GM20431 (cell line): ENCODE data around the gene GABBR1.

Source experiments
- in situ Hi-C: fragments of 300-500 bp; cut with MseI, MboI; formaldehyde crosslinking; loops from one replicate; pipeline ENCODE4 v1.15.0; 2020; ENCODE audit warnings: low sequenced_read_pairs; ENCODE audit not compliant: unreplicated experiment

Gene GABBR1

GRCh38 chr6:29584821-29585220, 48.2 kb downstream of the GABBR1 start, which contains the start of gene OR2H2:
OR2H2 (plus strand) TSS chr6:29585121; CDS start chr6:29587945, 2,824 bp downstream.
- in situ Hi-C loops, result loop anchor here (25.0 kb wide), 1 partner anchor 898 kb away; no protein-coding TSS in a partner anchor

DNA sequence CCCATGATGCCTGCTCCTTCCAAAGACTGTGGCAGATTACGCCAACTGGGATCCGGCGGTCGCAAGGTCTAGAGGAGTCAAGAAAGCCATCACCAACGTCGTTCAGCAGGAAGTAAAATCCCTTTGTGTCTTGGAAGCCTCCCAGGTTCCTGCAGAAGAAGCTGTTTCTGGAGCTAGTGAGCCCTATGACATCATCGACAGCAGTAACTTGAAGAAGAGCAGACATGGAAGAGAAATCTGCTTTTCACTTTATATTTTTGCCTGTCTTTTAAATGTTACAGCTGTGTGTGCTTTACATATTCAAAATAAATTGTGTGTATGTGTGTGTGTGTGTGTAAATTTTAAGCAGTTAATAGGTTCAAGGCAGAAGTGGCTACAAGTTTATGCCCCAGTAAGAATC, 55.4 kb downstream of the GABBR1 start:
- in situ Hi-C loops, result loop anchor here (25.0 kb wide), 1 partner anchor 890 kb away; no protein-coding TSS in a partner anchor

- in situ Hi-C loops, result loop anchor here (25.0 kb wide), 1 partner anchor 889 kb away; no protein-coding TSS in a partner anchor
These were observed 56.9 kb downstream of the GABBR1 start for GRCh38 chr6:29576056-29576455.

DNA sequence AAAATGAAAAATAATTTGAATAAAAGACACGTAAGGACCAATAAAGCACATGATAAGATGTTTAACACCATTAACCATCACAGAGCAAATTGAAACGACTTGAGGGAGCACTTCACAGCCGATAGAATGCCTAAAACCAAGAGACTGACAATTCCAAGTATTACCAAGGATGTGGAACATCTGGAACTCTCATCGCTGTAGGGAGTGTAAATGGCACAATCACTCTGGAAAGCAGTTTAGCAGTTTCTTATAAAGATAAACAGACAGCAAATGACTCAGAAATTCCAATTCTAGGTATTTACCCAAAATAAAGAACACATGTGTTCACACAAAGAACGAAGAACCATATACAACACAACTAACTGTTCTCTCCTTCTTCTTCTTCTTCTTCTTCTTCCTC, 65.0 kb downstream of the GABBR1 start:
- in situ Hi-C loops, result no loop called here

- in situ Hi-C loops, result no loop called here
These were observed 65.4 kb downstream of the GABBR1 start for GRCh38 chr6:29567541-29567940.

DNA sequence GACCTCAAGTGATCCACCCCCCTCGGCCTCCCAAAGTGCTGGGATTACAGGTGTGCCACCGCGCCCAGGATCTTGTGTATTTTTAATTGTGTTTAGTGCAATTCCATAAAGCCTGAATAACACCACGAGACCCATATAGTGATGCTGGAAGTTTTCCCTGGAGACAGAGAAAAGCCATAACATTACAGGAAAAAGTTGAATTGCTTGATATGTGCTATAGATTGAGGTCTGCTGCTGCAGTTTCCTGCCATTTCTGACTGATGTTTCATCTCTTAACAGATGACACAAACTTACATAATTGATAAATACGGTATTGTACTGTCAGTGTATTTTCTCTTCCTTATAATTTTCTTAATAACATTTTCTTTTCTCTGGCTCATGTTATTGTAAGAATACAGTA, 66.1 kb downstream of the GABBR1 start:
- in situ Hi-C loops, result no loop called here

- in situ Hi-C loops, result no loop called here
These were observed 68.1 kb downstream of the GABBR1 start for GRCh38 chr6:29564875-29565274.

DNA sequence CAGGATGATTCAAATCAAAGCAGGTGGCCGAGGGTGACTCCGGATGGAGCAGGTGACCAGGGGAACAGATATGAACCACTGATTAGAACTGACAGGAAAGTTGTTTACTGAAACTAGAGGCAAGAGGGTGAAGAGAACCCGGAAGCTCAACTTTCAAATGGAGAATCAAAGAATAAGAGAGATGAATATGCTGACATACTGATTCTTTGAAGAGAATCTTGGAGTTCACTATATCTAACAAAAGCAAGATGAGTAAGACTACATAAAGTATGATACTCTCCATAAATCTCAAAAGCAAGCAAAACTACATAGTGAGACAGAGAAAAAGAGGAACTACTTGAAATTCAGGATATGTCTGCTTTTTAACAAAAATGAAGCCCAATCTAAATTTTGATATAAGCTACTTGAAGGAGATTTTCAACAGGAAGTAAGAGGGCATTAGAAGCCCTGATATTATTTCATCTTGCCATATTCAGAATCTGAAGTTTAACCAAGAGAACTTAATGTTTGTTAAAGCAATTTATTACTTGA, 69.5 kb downstream of the GABBR1 start:
- in situ Hi-C loops, result no loop called here

- in situ Hi-C loops, result no loop called here
These were observed 71.3 kb downstream of the GABBR1 start for GRCh38 chr6:29561606-29562181.

- in situ Hi-C loops, result no loop called here
These were observed 71.9 kb downstream of the GABBR1 start for GRCh38 chr6:29561091-29561490.

GRCh38 chr6:29559524-29560287, 73.3 kb downstream of the GABBR1 start, which contains the start of gene UBD:
UBD (minus strand) TSS chr6:29559732; CDS start chr6:29559701, 31 bp downstream.
- in situ Hi-C loops, result no loop called here

- in situ Hi-C loops, result no loop called here
These were observed 74.4 kb downstream of the GABBR1 start for GRCh38 chr6:29558439-29559079.

DNA sequence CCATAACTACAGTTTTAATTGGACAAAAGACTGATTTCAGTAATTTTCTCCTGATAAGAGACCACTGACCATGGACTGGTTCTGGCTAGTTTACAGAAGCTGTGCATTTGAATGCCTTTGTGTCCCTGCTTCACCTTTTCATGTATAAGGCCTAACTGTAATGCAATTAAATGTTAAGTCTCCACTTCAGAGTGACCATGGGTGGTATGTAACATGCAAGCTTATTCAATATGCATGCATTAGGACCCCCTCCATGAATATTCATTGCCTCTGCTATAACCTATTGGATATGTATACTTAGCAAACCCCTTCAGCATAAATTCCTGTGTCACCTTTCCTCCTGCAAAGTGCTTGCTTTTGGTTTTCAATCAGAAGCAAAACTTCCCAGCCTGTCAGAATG, 75.7 kb downstream of the GABBR1 start:
- in situ Hi-C loops, result no loop called here

- in situ Hi-C loops, result no loop called here
These were observed 78.2 kb downstream of the GABBR1 start for GRCh38 chr6:29554764-29555163.

DNA sequence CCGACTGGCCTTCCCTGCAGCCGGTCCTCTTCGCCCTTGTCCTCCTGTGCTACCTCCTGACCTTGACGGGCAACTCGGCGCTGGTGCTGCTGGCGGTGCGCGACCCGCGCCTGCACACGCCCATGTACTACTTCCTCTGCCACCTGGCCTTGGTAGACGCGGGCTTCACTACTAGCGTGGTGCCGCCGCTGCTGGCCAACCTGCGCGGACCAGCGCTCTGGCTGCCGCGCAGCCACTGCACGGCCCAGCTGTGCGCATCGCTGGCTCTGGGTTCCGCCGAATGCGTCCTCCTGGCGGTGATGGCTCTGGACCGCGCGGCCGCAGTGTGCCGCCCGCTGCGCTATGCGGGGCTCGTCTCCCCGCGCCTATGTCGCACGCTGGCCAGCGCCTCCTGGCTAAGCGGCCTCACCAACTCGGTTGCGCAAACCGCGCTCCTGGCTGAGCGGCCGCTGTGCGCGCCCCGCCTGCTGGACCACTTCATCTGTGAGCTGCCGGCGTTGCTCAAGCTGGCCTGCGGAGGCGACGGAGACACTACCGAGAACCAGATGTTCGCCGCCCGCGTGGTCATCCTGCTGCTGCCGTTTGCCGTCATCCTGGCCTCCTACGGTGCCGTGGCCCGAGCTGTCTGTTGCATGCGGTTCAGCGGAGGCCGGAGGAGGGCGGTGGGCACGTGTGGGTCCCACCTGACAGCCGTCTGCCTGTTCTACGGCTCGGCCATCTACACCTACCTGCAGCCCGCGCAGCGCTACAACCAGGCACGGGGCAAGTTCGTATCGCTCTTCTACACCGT, 79.5 kb downstream of the GABBR1 start:
- in situ Hi-C loops, result no loop called here

DNA sequence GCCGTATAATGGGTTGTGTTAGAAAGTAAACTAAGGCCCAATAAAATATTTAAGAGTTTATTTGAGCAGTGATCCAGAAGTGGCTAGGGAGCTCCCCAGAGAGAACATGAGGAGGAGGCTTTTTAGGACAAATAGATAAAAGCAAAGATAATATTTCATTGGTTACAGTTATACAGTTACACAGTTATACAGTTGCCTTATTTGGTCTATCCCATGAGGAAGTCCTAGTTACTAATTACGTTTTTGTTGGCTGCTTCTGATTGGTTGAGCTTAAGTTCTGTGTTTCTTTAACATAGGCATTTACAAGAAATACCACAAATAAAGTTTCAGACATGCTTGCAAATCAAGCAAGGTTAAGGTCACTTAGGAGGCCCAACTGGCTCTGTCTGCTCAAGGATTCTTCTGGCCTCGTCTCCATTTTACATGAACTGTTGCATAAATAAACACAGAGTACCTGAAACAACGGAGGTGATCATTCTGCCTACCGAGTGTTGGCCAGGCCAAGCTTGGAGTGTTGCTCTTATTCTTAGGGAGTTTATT, 80.4 kb downstream of the GABBR1 start:
- in situ Hi-C loops, result no loop called here

DNA sequence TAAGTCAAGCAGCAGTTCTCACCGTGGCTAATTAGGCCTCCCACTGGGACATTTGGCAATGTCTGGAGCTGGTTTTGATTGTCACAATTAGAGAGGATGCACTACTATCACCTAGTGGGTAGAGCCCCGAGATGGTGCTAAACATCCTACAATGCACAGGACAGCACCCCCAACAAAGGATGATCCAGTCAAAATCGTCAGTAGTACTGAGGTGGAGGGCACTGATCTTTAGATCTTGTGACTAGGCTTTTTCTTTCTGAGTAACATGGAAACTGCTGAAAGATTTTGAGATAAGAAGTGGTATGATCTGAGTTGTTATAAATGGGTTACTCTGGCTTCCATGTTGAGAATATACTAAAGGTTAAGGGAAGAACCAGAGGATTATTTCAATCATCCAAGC, 85.4 kb downstream of the GABBR1 start:
- in situ Hi-C loops, result no loop called here

- in situ Hi-C loops, result no loop called here
These were observed 95.1 kb downstream of the GABBR1 start for GRCh38 chr6:29537714-29538403.

DNA sequence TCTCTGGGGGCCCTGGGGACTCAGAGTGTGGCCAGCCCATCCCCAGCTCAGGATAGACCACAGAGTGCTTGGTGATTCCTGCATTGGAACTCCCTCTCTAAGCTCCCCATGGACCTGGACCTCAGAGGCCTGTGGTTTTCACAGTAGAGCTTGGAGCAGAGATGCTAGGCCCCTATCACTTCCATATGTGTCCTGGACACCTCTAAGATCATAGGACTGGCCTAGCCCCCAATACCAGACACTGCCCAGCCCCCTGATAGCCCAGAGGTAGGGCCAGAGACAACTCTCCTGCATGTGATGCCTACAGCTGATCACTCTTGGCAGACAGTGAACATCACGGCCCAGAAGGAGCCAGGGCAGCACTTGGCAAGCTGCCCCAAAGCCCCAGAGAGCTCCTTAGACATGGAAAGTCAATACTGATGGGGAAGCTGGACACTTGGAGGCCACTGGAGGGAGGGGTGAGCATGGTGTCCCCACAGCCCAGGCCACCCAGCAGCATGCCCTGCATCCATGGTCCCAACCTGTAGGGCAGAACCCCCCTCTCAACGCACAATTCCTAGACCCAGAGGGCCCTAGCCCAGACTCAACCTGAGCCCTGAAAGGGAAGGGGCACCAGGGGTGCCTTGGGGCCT, 100.5 kb downstream of the GABBR1 start:
- in situ Hi-C loops, result no loop called here
